H1 (cell line): ENCODE results near the gene SS18L1. TPM values are rescaled to one million over a fixed set of nuclear protein-coding genes. Genes with fewer than 3 reads are reported as not detected.

Source experiments
- CTCF ChIA-PET: fragments of 300-600 bp; sonication (Branson Sonifier 250); formaldehyde crosslinking; loops from one replicate; lab custom pipeline; 2021; ENCODE audit not compliant: partially characterized antibody; lab: Charles Lee
- POLR2A ChIA-PET: fragments of 300-600 bp; sonication (Branson Sonifier 250); formaldehyde crosslinking; loops from one replicate; lab custom pipeline; 2021; ENCODE audit warnings: inconsistent platforms; ENCODE audit not compliant: partially characterized antibody; lab: Charles Lee
- DNase-seq, 2 experiments: peaks; one replicate each; pipeline versions ENCODE4 v3.0.0 to v3.0.0-alpha.2; 2010 to 2022; ENCODE audit warnings: low spot score in 2 of 2, low read depth in 1 of 2, mixed read lengths in 1 of 2
- FAIRE-seq: peaks from 2 replicates; lab custom pipeline; 2011; peaks lifted over from hg19 to GRCh38; lab: Jason Lieb, UNC
- H2AFZ ChIP-seq: 2 replicates; pipeline ENCODE4 v1.8.1; 2012; ENCODE audit warnings: low read length, inconsistent platforms
- H2AK5ac ChIP-seq: 2 replicates; pipeline ENCODE4 v1.6.1; 2013; ENCODE audit warnings: low read depth, low read length
- H2BK120ac ChIP-seq: replicated peaks from 2 replicates; pipeline ENCODE3; 2013; ENCODE audit warnings: low read depth, low read length, inconsistent platforms
- H2BK12ac ChIP-seq: 2 replicates; pipeline ENCODE4 v1.6.1; 2013; ENCODE audit warnings: low read depth, low read length
- H2BK15ac ChIP-seq: 2 replicates; pipeline ENCODE4 v1.6.1; 2013; ENCODE audit warnings: low read length
- H2BK20ac ChIP-seq: 2 replicates; pipeline ENCODE4 v1.6.1; 2013; ENCODE audit warnings: low read length
- H2BK5ac ChIP-seq: 2 replicates; pipeline ENCODE4 v1.6.1; 2013; ENCODE audit warnings: low read depth, low read length
- H3K14ac ChIP-seq: 2 replicates; pipeline ENCODE4 v1.6.1; 2013; ENCODE audit warnings: inconsistent platforms; ENCODE audit not compliant: insufficient read length
- H3K18ac ChIP-seq: 2 replicates; pipeline ENCODE4 v1.6.1; 2013; ENCODE audit warnings: low read length; ENCODE audit errors: extremely low read depth
- H3K23ac ChIP-seq: 2 replicates; pipeline ENCODE4 v1.6.1; 2013; ENCODE audit warnings: inconsistent platforms; ENCODE audit not compliant: insufficient read length
- H3K23me2 ChIP-seq: 2 replicates; pipeline ENCODE4 v1.6.1; 2013; ENCODE audit warnings: low read depth, low read length
- H3K27ac ChIP-seq: 2 replicates; pipeline ENCODE4 v1.6.1; 2011; ENCODE audit warnings: low read depth, low read length, inconsistent platforms
- H3K27me3 ChIP-seq, 4 experiments: replicated peaks in 1 of 4; 1 replicate in 1 of 4; 2 replicates in 3 of 4; pipeline versions ENCODE4 v1.6.1 to v1.8.1; 2011 to 2013; ENCODE audit warnings: low read length in 3 of 4, mild to moderate bottlenecking in 3 of 4, inconsistent platforms in 2 of 4, mixed read lengths in 2 of 4, moderate library complexity in 1 of 4; ENCODE audit not compliant: control insufficient read depth in 3 of 4, insufficient read depth in 3 of 4; ENCODE audit errors: extremely low read depth in 1 of 4
- H3K36me3 ChIP-seq, 4 experiments: 2 replicates each; pipeline versions ENCODE4 v1.6.1 to v1.8.1; 2011 to 2013; ENCODE audit warnings: mild to moderate bottlenecking in 4 of 4, low read length in 3 of 4, moderate library complexity in 2 of 4, control low read depth in 1 of 4, inconsistent platforms in 1 of 4; ENCODE audit not compliant: insufficient read depth in 4 of 4, control insufficient read depth in 2 of 4
- H3K4ac ChIP-seq: replicated peaks from 2 replicates; pipeline ENCODE3; 2013; ENCODE audit warnings: low read length, low read depth, mixed read lengths, inconsistent platforms; ENCODE audit not compliant: insufficient read length
- H3K4me1 ChIP-seq, 4 experiments: replicated peaks in 1 of 4; 1 replicate in 1 of 4; 2 replicates in 3 of 4; pipeline versions ENCODE4 v1.6.1 to v1.8.1; 2011 to 2013; ENCODE audit warnings: low read length in 3 of 4, inconsistent platforms in 2 of 4, mixed read lengths in 1 of 4; ENCODE audit not compliant: insufficient read depth in 4 of 4, control insufficient read depth in 3 of 4
- H3K4me2 ChIP-seq, 2 experiments: 2 replicates each; pipeline versions ENCODE4 v1.6.1 to v1.8.1; 2011 to 2013; ENCODE audit warnings: low read depth in 2 of 2, low read length in 2 of 2, control low read depth in 1 of 2, inconsistent platforms in 1 of 2, mild to moderate bottlenecking in 1 of 2; ENCODE audit not compliant: insufficient read depth in 1 of 2
- H3K4me3 ChIP-seq, 4 experiments: fragments of 200-600, 300-600 bp in 1 of 4; sonication (generic), shearing (Covaris generic), sonication (Bioruptor Twin) in 1 of 4; 2 replicates each; pipeline versions ENCODE4 v1.5.1 to v1.8.1; 2011 to 2016; ENCODE audit warnings: low read length in 4 of 4, low read depth in 3 of 4, control low read depth in 2 of 4, inconsistent platforms in 2 of 4, mild to moderate bottlenecking in 2 of 4, mixed read lengths in 1 of 4, moderate library complexity in 1 of 4; ENCODE audit not compliant: insufficient read depth in 2 of 4; ENCODE audit errors: extremely low read depth in 1 of 4
- H3K56ac ChIP-seq: replicated peaks from 2 replicates; pipeline ENCODE3; 2013; ENCODE audit warnings: low read depth, mild to moderate bottlenecking, mixed read lengths, low read length, inconsistent platforms; ENCODE audit not compliant: insufficient read length
- H3K79me1 ChIP-seq: 2 replicates; pipeline ENCODE4 v1.6.1; 2013; ENCODE audit warnings: low read depth, low read length, control low read depth
- H3K79me2 ChIP-seq, 2 experiments: 2 replicates each; pipeline versions ENCODE4 v1.6.1 to v1.8.1; 2012 to 2013; ENCODE audit warnings: low read length in 2 of 2, mild to moderate bottlenecking in 2 of 2, inconsistent platforms in 1 of 2; ENCODE audit not compliant: insufficient read depth in 2 of 2, control insufficient read depth in 1 of 2
- H3K9ac ChIP-seq, 4 experiments: replicated peaks in 1 of 4; 1 replicate in 1 of 4; 2 replicates in 3 of 4; pipeline versions ENCODE4 v1.6.1 to v1.8.1; 2011 to 2013; ENCODE audit warnings: low read depth in 3 of 4, low read length in 3 of 4, control low read depth in 2 of 4, mild to moderate bottlenecking in 2 of 4, moderate library complexity in 2 of 4, inconsistent platforms in 1 of 4; ENCODE audit errors: extremely low read depth in 1 of 4
- H3K9me3 ChIP-seq, 2 experiments: 2 replicates each; pipeline versions ENCODE4 v1.6.1 to v1.8.1; 2012 to 2013; ENCODE audit warnings: mild to moderate bottlenecking in 2 of 2, moderate library complexity in 2 of 2, control low read depth in 1 of 2, inconsistent platforms in 1 of 2, low read depth in 1 of 2, low read length in 1 of 2, mixed read lengths in 1 of 2; ENCODE audit not compliant: insufficient read depth in 2 of 2
- H4K20me1 ChIP-seq, 2 experiments: replicated peaks in 1 of 2; 2 replicates each; pipeline versions ENCODE3 to v1.8.1; 2011 to 2013; ENCODE audit warnings: inconsistent platforms in 2 of 2, low read length in 2 of 2, mild to moderate bottlenecking in 1 of 2; ENCODE audit not compliant: insufficient read depth in 2 of 2, control insufficient read depth in 1 of 2
- H4K5ac ChIP-seq: 2 replicates; pipeline ENCODE4 v1.6.1; 2013; ENCODE audit warnings: low read length, low read depth, mixed read lengths, inconsistent platforms; ENCODE audit not compliant: insufficient read length
- H4K8ac ChIP-seq: 2 replicates; pipeline ENCODE4 v1.8.0; 2013; ENCODE audit warnings: mild to moderate bottlenecking, moderate library complexity, low read length, inconsistent platforms; ENCODE audit not compliant: insufficient read depth; ENCODE audit errors: extremely low read depth
- H4K91ac ChIP-seq: replicated peaks from 2 replicates; pipeline ENCODE3; 2013; ENCODE audit warnings: low read length, mixed read lengths, inconsistent platforms; ENCODE audit not compliant: insufficient read length
- CBX5 ChIP-seq: fragments of 300-800, 300-1000 bp; sonication (generic); IDR thresholded peaks from 2 replicates; pipeline ENCODE4 v1.7.1; 2016; ENCODE audit warnings: antibody characterized with exemption, low read length, low read depth
- GABPA ChIP-seq: IDR thresholded peaks from 2 replicates; pipeline ENCODE4 v1.6.1; 2011; ENCODE audit warnings: mild to moderate bottlenecking, low read length, moderate library complexity, borderline replicate concordance; ENCODE audit not compliant: insufficient read depth
- KDM4A ChIP-seq: IDR thresholded peaks from one replicate; pipeline ENCODE4 v1.7.1; 2012; ENCODE audit warnings: low read depth, mild to moderate bottlenecking, moderate library complexity, low read length, inconsistent platforms; ENCODE audit not compliant: severe bottlenecking
- RXRA ChIP-seq: IDR thresholded peaks from 2 replicates; pipeline ENCODE4 v1.6.1; 2011; ENCODE audit warnings: low read depth, mild to moderate bottlenecking, low read length, moderate library complexity; ENCODE audit not compliant: insufficient read depth
- SIN3A ChIP-seq, 2 experiments: IDR thresholded peaks in 1 of 2; conservative IDR thresholded peaks in 1 of 2; 2 replicates each; pipeline ENCODE4 v1.6.1; 2011 to 2012; ENCODE audit warnings: low read length in 2 of 2, improper control_type of control experiment in 1 of 2, low read depth in 1 of 2, mild to moderate bottlenecking in 1 of 2
- WGBS, 2 experiments: shearing (Covaris generic) in 1 of 2; methylation state at CpG; one replicate each; pipeline versions ENCODE4 v1.1.6 to v1.1.7; 2013 to 2015; ENCODE audit warnings: low lambda C conversion rate in 2 of 2, mixed read lengths in 2 of 2, inconsistent platforms in 1 of 2, low coverage in 1 of 2, missing lambda C conversion rate in 1 of 2; ENCODE audit not compliant: insufficient replicate concordance in 2 of 2, insufficient coverage in 1 of 2, insufficient read length in 1 of 2; ENCODE audit errors: extremely low coverage in 1 of 2, missing lambda C conversion rate in 1 of 2; 5-methylcytosine and 5-hydroxymethylcytosine counted together
- polyA plus RNA-seq, 7 experiments: library from polyadenylated mRNA; depleted of rRNA in 3 of 7; stranded (reverse) in 5 of 7; unstranded in 2 of 7; fragments of >200 nt in 5 of 7; fragments of 200-250 nt in 2 of 7; gene quantifications; 1 replicate in 5 of 7; 2 replicates in 1 of 7; 4 replicates in 1 of 7; pipeline versions ENCODE4 v1.2.1 to v1.2.3, GENCODE V29; 2011 to 2013; ENCODE audit warnings: missing spikeins in 2 of 7, mixed read lengths in 2 of 7
- total RNA-seq: library from RNA; stranded (reverse); fragmentation: NEBNext Ultra II Directional; extraction: Animal tissue kit (Norgen Biotek cat#: 25700); gene quantifications from 2 replicates; pipeline ENCODE4 v1.2.1, GENCODE V29; 2021

The SS18L1 gene
- total and polyA plus RNA-seq, 2 of the 8 experiments (the other 6 are each of a cell fraction or from before 2014, with no cell fraction given) = 28.4 to 29.7 TPM

- peak overlapping the region; percentile 81 to 86 for H3K4me2 ChIP-seq
- H3K36me3 ChIP-seq = peaks cover 27 to 37% (median 29%) of the 10 kb centered on the region in 4 experiments
- H2BK12ac ChIP-seq = no peak overlapping the region
- peak overlapping the region; percentile 34; the same call in 1 of the 2 replicates for H3K27ac ChIP-seq
- 4% methylated on average over 32 of the region's 77 CpGs; no CpG with 5 or more reads in 1 of the 2 experiments for WGBS, 2 experiments
- H4K8ac ChIP-seq = 0 out of 2 replicates have a peak overlapping the region, but pooled peaks have one; percentile 12
- H3K4me3 ChIP-seq = peak overlapping the region; percentile 65 to 98 (median 78)
- no peak overlapping the region for H2AK5ac ChIP-seq
- peaks cover 18% of the 10 kb centered on the region for H3K79me1 ChIP-seq
- H2BK5ac ChIP-seq = no peak overlapping the region; the same call in 1 of the 2 replicates
- peak overlapping the region; percentile 75 to 84 (median 82) for H3K9ac ChIP-seq
- no peak overlapping the region for H2BK15ac ChIP-seq
- ChIA-PET CTCF (interaction anchor here (2.2 to 5.4 kb wide), 3 partner anchors 11 to 112 kb away, joined by 8 to 57 read pairs (median 13); no protein-coding TSS in a partner anchor), POLR2A (interaction anchor here (1.1 to 12.2 kb wide), 11 partner anchors 12 to 114 kb away, joined by 3 to 125 read pairs (median 4); partner anchors contain the start of genes PSMA7, SS18L1 and TAF4)
- H4K5ac ChIP-seq = peak overlapping the region; percentile 54
- H3K9me3 ChIP-seq = no peaks in the 10 kb centered on the region
- H2BK20ac ChIP-seq = no peak overlapping the region
- H3K4me1 ChIP-seq = peaks cover 4 to 13% (median 7%) of the 10 kb centered on the region in 4 experiments
- no peak overlapping the region for H3K23ac ChIP-seq
- peaks cover 24 to 27% of the 10 kb centered on the region in 2 experiments for H4K20me1 ChIP-seq
- H2AFZ ChIP-seq = no peak overlapping the region
- no peak for FAIRE-seq
- H3K18ac ChIP-seq = peak overlapping the region; percentile 83; the same call in 1 of the 2 replicates
- H3K4ac ChIP-seq = no peak overlapping the region
- H3K27me3 ChIP-seq = no peaks in the 10 kb centered on the region; a peak in 1 of 7 replicates
- DNase-seq = no peak
- TF ChIP-seq KDM4A (peak; percentile 34), RXRA (no peak), GABPA (no peak), SIN3A (conservative IDR thresholded peaks at IDR 0.05 in 1 of 2, IDR thresholded peaks at IDR 0.05 in 1 of 2; ENCODE audit: low read depth in 1 of 2, low read length in 2 of 2) (0 out of 4 replicates have a peak, but pooled peaks of 1 of the 2 experiments have one; percentile 20), CBX5 (no peak)
- peaks cover 5% of the 10 kb centered on the region; the same call in 1 of the 2 replicates for H3K23me2 ChIP-seq
- no peak overlapping the region for H3K56ac ChIP-seq
- H3K79me2 ChIP-seq = peaks cover 13 to 36% of the 10 kb centered on the region in 2 experiments
- peak overlapping the region; percentile 91 for H4K91ac ChIP-seq
- H3K14ac ChIP-seq = no peak overlapping the region
- no peak overlapping the region for H2BK120ac ChIP-seq
Measured at GRCh38 chr20:62122654-62123449, 20.7 kb upstream of the SS18L1 start.
